SK-MEL-5 (cell line): ENCODE data around the gene COPS8. TPM values are rescaled to one million over a fixed set of nuclear protein-coding genes. Genes with fewer than 3 reads are reported as not detected.

Experiments
- DNase-seq: peaks from one replicate; pipeline ENCODE4 v3.0.0-alpha.2; 2016; ENCODE audit warnings: low read depth, low spot score
- in situ Hi-C: cut with HindIII; loops from 2 replicates; pipeline ENCODE4 v1.10.0; 2016; ENCODE audit warnings: low sequenced_read_pairs, high pct_unique_total_duplicates, low pct_unique_long_range_greater_than_20kb
- total RNA-seq: library from RNA; depleted of rRNA; stranded (reverse); fragments of >200 nt; shearing (Covaris generic); gene quantifications from 2 replicates; pipeline ENCODE4 v1.2.3, GENCODE V29; 2014

Gene COPS8
- total RNA-seq, 1 experiment from 2014 or later: 271 TPM

DNA sequence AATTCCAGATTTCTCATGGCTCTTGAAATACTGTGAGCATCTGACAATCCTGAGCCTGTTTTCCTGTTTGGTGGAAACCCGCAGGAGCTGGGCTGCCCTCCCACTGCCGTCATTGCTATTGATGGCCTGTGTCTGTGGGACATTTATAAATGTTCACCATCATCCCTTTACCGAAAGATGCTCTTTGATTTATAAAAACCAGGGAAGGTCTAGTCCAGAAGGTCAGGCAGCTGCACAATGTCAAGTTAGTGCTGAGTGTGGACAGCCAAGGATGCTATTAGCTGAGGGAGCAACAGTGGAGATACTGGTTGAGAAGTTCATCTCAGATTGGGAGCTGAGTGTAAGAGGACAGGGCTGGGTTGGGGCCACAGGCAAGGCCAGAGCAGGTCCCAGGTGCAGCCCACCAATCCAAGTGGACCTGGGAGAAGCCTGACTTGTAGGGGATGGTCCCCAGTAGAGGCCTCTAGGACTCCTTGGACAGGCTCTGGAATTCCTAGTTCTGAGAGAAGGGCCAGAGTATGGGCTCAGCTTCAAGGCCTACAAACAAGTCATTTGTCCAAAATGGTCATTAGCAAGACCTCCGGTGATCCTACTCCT is 55.1 kb downstream of the COPS8 start:
- in situ Hi-C loops: no loop called here
- no peak for DNase-seq

DNA sequence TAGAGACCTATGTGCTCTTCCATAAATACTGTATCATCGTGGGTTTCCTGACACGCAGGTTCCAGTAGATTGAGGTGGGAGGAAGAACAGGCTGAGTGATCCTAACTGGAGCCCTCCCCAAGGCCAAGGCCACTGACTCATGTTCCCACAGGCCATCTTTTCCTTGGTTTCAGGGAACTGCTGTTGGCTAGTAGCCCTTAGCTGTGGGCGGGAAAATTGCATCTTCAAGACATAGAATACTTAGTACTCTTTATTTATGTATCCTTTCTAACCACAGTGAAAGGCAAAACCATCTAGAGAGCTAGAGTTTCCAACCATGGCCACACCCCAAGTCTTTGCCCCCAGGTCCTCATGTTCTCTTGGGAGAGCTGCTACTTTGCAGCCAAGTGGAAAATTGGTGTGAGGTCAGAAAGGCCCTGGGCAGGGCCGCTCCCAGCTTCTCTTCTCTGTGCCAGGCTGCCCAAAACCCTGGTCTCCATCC is 55.9 kb downstream of the COPS8 start:
- in situ Hi-C loops: no loop called here
- DNase-seq: no peak

DNA sequence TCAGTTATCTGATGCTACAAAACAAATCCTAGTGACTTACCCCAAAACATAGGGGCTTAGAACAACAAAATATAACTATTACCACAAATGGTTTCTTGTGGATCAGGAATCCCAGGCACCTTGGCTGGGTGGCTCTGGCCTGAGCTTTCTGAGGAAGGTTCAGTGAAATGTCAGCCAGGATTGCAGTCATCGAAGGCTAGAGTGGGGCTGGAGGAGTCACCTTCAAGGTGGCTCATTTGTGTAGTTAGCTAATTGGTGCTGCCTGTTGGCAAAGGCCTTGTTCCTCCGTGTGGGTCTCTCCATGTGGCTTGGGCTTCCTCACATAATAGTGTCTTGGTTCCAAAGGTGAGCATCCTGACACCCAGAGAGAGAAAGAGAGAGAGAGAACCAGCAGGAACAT is 57.4 kb downstream of the COPS8 start:
- in situ Hi-C loops: no loop called here

DNA sequence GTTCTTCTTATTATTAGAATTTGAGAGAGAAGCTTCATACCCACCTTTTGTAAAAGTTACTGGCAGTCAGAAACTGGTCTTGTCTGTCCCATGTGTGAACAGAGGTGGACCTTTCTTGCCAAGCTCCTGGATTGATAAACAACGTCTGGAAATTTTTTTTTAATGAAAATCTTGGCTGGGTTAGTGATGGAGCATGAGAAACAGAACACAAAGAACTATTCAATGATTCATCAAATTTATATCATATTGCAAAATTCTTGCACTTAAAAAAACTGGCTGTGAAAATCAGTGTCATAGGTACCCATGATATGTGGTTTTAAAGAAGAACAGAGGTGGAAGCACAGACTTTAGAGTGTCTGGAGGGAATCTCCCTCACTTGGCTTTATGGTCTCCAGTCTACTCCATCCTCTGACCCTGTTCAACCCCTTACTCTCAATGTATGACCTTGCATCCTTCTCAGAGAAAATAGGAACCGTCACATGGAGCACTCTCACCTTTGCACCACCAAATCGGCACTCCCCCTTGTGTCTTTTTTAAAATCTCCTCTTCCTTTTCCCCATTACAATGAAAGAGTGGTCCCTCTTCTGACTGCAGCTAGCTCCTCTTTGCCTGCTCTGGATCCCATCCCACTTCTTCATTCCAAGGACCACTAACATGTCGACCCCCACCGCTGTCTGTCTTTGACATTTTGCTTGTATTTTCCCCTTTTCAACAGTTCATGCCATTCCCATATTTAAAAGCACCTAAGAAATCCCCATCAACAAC is 58.2 kb downstream of the COPS8 start:
- in situ Hi-C loops: no loop called here
- no peak for DNase-seq

More for the DNA sequence above, 57.4 kb downstream of the COPS8 start:
- DNase-seq: no peak

DNA sequence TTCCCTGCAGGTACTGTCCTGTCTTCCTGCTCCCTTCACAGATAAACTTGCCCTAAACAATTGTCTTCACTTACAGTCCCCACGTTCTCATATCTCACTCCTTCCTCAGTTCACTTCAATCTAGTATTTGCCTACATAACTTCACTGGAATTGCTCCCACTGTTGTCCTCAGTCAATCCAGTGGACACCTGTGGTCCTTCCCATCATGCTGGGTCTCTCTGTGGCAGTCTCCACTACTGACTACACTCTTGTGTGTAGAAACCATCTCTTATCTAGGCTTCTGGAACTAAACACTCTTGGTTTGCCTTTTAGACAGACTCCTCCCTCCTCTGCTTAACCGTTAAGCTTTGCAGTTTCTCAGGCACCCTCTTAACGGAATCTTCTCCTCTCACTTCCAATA is 58.8 kb downstream of the COPS8 start:
- in situ Hi-C loops: no loop called here
- no peak for DNase-seq

DNA sequence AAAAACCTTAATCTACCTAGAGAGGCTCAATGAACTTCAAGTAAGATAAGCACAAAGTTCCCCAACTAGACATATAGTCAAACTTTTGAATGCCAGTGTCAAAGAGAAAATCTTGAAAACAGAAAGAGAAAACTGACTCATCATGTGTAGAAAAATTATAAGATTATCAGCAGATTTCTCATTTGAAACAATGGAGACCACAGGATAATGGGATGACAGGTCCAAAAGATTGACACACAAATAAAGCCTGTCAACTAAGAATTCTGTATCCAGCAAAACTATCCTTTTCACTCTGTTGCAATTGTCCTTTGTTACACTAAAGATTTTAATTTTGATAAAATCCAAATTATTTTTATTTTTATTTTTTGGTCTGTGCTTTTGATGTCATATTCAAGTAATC is 61.6 kb downstream of the COPS8 start:
- in situ Hi-C loops: no loop called here
- no peak for DNase-seq

DNA sequence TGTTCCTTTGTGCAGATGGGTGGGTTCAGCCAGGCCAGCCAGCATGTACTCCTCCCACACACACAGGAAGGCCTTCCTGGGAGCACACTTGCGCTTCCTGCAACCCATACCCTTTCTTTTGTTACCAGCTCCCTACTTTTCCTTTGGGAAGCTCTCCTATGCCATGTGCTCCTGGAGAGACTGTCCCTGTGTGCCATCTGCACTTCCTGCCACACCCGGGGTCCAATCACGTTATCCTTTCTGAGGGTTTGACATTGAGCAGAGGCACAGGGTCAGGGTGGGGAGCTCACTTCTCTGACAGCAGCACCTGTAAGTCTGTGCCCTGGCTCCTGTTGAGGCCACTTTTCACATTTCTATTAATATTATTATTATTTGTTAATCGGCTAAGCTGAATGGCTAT is 62.9 kb downstream of the COPS8 start:
- in situ Hi-C loops: no loop called here
- no peak for DNase-seq

DNA sequence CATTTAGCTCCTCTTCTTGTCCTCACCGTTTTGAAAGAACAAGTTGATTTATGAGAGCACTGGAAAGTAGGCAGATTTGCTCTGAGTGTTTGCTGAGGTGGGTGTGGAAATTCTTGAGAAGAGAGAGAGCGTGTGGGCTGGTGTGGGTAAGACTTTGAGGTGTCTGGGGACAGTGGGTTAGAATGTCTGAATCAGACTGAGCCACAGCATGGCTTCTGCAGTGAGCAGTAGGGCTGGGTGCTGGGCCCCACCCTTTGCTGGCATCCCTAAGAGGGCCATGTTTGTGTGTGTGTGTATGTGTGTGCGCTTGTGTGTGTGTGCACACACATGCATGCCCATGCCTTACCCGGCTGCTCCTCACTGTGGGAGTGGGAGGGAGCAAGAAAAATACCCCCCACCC is 63.7 kb downstream of the COPS8 start:
- in situ Hi-C loops: no loop called here
- DNase-seq: no peak
